HEK293 (cell line): ENCODE results near the gene ADK.
"Not testable (repeated sequence)": the region's sequence is repeated elsewhere in the genome, so short reads cannot be mapped to it uniquely, and the experiment has no call there.

Experiments
- CTCF ChIA-PET: fragments of 350-600 bp; formaldehyde crosslinking; extraction: SDS; loops from one replicate; lab custom pipeline; 2021; ENCODE audit warnings: antibody characterized with exemption; lab: Yijun Ruan, JAX
- POLR2A ChIA-PET: fragments of 300-600 bp; formaldehyde crosslinking; extraction: SDS; loops from one replicate; lab custom pipeline; 2020; ENCODE audit warnings: antibody characterized with exemption, inconsistent platforms; lab: Yijun Ruan, JAX
- H3K27ac ChIP-seq: fragments of 200-500 bp; sonication (Bioruptor generic); 2 replicates; pipeline ENCODE4 v1.5.1; 2014; ENCODE audit warnings: low read depth, low read length, control low read depth, inconsistent platforms; ENCODE audit errors: extremely low read depth
- H3K36me3 ChIP-seq, 2 experiments: fragments of 200-500 bp in 1 of 2; sonication (Bioruptor generic) in 1 of 2; 1 replicate in 1 of 2; 2 replicates in 1 of 2; pipeline ENCODE4 v1.5.1; 2014 to 2017; ENCODE audit warnings: inconsistent platforms in 2 of 2, low read length in 2 of 2; ENCODE audit not compliant: control insufficient read depth in 2 of 2, insufficient read depth in 1 of 2
- H3K4me1 ChIP-seq: fragments of 200-500 bp; sonication (Bioruptor generic); 2 replicates; pipeline ENCODE4 v1.5.1; 2014; ENCODE audit warnings: mild to moderate bottlenecking, low read length, inconsistent platforms; ENCODE audit not compliant: control insufficient read depth, insufficient read depth
- H3K4me3 ChIP-seq: 2 replicates; pipeline ENCODE4 v1.5.1; 2011; ENCODE audit warnings: low read depth, mild to moderate bottlenecking, control low read depth, low read length, moderate library complexity
- H3K9me3 ChIP-seq: fragments of 200-500 bp; sonication (Bioruptor generic); 2 replicates; pipeline ENCODE4 v1.5.1; 2014; ENCODE audit warnings: low read depth, low read length, inconsistent platforms; ENCODE audit not compliant: control insufficient read depth, insufficient read depth
- FEZF1 ChIP-seq: fragments of 450-650 bp; formaldehyde crosslinking; IDR thresholded peaks from 2 replicates; pipeline ENCODE4 v1.5.1; 2016; ENCODE audit warnings: missing biosample characterization, missing genetic modification characterization
- KLF17 ChIP-seq: fragments of 450-650 bp; formaldehyde crosslinking; IDR thresholded peaks from 2 replicates; pipeline ENCODE4 v1.5.1; 2016; ENCODE audit warnings: missing biosample characterization, missing genetic modification characterization
- KLF9 ChIP-seq: fragments of 450-650 bp; formaldehyde crosslinking; IDR thresholded peaks from 2 replicates; pipeline ENCODE4 v1.5.1; 2016; ENCODE audit warnings: missing biosample characterization, missing genetic modification characterization, low read depth
- PRDM1 ChIP-seq: fragments of 450-650 bp; formaldehyde crosslinking; IDR thresholded peaks from 2 replicates; pipeline ENCODE4; 2016; ENCODE audit warnings: missing biosample characterization, missing genetic modification characterization
- ZBTB26 ChIP-seq: fragments of 450-650 bp; formaldehyde crosslinking; optimal IDR thresholded peaks from 2 replicates; pipeline ENCODE3; 2016; ENCODE audit warnings: missing biosample characterization, mild to moderate bottlenecking, missing genetic modification characterization
- ZNF121 ChIP-seq: fragments of 450-650 bp; formaldehyde crosslinking; IDR thresholded peaks from 2 replicates; pipeline ENCODE4 v1.5.1; 2016; ENCODE audit warnings: missing biosample characterization, missing genetic modification characterization
- ZNF146 ChIP-seq: fragments of 450-650 bp; formaldehyde crosslinking; IDR thresholded peaks from 2 replicates; pipeline ENCODE4 v1.5.1; 2016; ENCODE audit warnings: missing biosample characterization, missing genetic modification characterization
- ZNF239 ChIP-seq: fragments of 450-650 bp; formaldehyde crosslinking; IDR thresholded peaks from 2 replicates; pipeline ENCODE4 v1.5.1; 2016; ENCODE audit warnings: missing biosample characterization, missing genetic modification characterization
- ZNF580 ChIP-seq: fragments of 450-650 bp; formaldehyde crosslinking; IDR thresholded peaks from 2 replicates; pipeline ENCODE4 v1.5.1; 2016; ENCODE audit warnings: missing biosample characterization, missing genetic modification characterization
- ZNF600 ChIP-seq: fragments of 450-650 bp; formaldehyde crosslinking; IDR thresholded peaks from 2 replicates; pipeline ENCODE4 v1.5.1; 2016; ENCODE audit warnings: missing biosample characterization, missing genetic modification characterization
- ZNF654 ChIP-seq: fragments of 450-650 bp; formaldehyde crosslinking; IDR thresholded peaks from 2 replicates; pipeline ENCODE4 v1.5.1; 2016; ENCODE audit warnings: low read depth, missing biosample characterization, missing genetic modification characterization
- ZNF658 ChIP-seq: fragments of 450-650 bp; formaldehyde crosslinking; IDR thresholded peaks from 2 replicates; pipeline ENCODE4; 2016; ENCODE audit warnings: missing biosample characterization, missing genetic modification characterization
- ZNF76 ChIP-seq: fragments of 450-650 bp; formaldehyde crosslinking; IDR thresholded peaks from 2 replicates; pipeline ENCODE4; 2016; ENCODE audit warnings: low read depth, missing biosample characterization, missing genetic modification characterization, borderline replicate concordance
- ZNF830 ChIP-seq: fragments of 450-650 bp; IDR thresholded peaks from 2 replicates; pipeline ENCODE4 v1.5.0; 2018; ENCODE audit warnings: missing biosample characterization, missing genetic modification characterization, low read depth, mild to moderate bottlenecking, moderate library complexity

Gene ADK

DNA sequence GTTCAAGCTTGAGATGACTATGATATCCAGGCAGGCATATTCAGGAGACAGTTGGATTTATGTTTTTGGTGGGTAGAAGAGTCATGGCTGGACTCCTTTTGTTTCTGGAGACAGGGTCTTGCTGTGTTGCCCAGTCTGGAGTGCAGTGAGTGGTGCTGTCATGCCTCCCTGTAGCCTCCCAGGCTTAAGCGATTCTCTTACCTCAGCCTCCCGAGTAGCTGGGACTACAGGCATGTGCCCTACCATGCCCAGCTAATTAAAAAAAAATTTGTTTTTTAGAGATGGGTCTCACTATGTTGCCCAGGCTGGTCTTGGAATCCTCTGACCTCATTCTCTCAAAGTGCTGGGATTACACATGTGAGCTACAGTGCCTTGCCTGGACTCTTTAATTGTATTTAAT is 62.0 kb downstream of the ADK start:
- ChIA-PET CTCF (interaction anchor here (0.6 to 2.6 kb wide), 31 partner anchors 10 to 454 kb away, joined by 3 to 15 read pairs (median 4); partner anchors contain the start of genes ADK and AP3M1), POLR2A (interaction anchor here (1.4 kb wide), 1 partner anchor 62 kb away, joined by 4 read pairs; the partner anchor contains the start of genes ADK and AP3M1)
- Histone ChIP-seq H3K4me3 (no peak overlapping the region), H3K36me3 (no peaks in the 10 kb centered on the region), H3K9me3 (no peaks in the 10 kb centered on the region), H3K27ac (no peak overlapping the region), H3K4me1 (no peaks in the 10 kb centered on the region)
- TF ChIP-seq ZNF76 (no peak), ZNF121 (peak; percentile 97)

- no peak overlapping the region for H3K27ac ChIP-seq
- H3K36me3 ChIP-seq, result no peaks in the 10 kb centered on the region
- ChIA-PET POLR2A (interaction anchor here (1.4 kb wide), 1 partner anchor 63 kb away, joined by 4 read pairs; the partner anchor contains the start of genes ADK and AP3M1), CTCF (interaction anchor here (0.5 to 2.6 kb wide), 36 partner anchors 10 to 455 kb away, joined by 3 to 15 read pairs (median 4); partner anchors contain the start of genes ADK and AP3M1)
- no peaks in the 10 kb centered on the region for H3K9me3 ChIP-seq
- no peaks in the 10 kb centered on the region for H3K4me1 ChIP-seq
- no peak overlapping the region for H3K4me3 ChIP-seq
- no peak for TF ChIP-seq ZNF830 (tag by site-specific recombination)
- 0 out of 2 replicates have a peak, but pooled peaks have one; percentile 4 for TF ChIP-seq ZNF654 (tag by site-specific recombination)
- no peak for TF ChIP-seq ZNF658 (tag by site-specific recombination)
- TF ChIP-seq PRDM1 (tag by site-specific recombination), result peak; percentile 82
These were observed 62.6 kb downstream of the ADK start for GRCh38 chr10:74213571-74214162.

DNA sequence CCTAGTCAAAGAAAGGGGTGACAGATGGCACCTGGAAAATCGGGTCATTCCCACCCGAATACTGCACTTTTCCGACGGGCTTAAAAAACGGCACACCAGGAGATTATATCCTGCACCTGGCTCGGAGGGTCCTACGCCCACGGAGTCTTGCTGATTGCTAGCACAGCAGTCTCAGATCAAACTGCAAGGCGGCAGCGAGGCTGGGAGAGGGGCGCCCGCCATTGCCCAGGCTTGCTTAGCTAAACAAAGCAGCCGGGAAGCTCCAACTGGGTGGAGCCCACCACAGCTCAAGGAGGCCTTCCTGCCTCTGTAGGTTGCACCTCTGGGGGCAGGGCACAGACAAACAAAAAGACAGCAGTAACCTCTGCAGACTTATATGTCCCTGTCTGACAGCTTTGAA is 66.1 kb downstream of the ADK start:
- POLR2A ChIA-PET, H3K27ac ChIP-seq, H3K36me3 ChIP-seq, H3K9me3 ChIP-seq, H3K4me3 ChIP-seq, H3K4me1 ChIP-seq: not testable (repeated sequence)
- CTCF ChIA-PET, result interaction anchor here (0.6 kb wide), 1 partner anchor 80 kb away, joined by 3 read pairs; no protein-coding TSS in a partner anchor

DNA sequence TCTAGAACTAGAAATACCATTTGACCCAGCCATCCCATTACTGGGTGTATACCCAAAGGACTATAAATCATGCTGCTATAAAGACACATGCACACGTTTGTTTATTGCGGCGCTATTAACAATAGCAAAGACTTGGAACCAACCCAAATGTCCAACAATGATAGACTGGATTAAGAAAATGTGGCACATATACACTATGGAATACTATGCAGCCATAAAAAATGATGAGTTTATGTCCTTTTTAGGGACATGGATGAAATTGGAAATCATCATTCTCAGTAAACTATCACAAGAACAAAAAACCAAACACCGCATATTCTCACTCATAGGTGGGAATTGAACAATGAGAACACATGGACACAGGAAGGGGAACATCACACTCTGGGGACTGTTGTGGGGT is 71.4 kb downstream of the ADK start:
- H3K4me1 ChIP-seq, H3K9me3 ChIP-seq, H3K36me3 ChIP-seq, POLR2A ChIA-PET, CTCF ChIA-PET, H3K4me3 ChIP-seq, H3K27ac ChIP-seq: not testable (repeated sequence)
- peak; percentile 93 for TF ChIP-seq ZNF146 (tag by site-specific recombination)

DNA sequence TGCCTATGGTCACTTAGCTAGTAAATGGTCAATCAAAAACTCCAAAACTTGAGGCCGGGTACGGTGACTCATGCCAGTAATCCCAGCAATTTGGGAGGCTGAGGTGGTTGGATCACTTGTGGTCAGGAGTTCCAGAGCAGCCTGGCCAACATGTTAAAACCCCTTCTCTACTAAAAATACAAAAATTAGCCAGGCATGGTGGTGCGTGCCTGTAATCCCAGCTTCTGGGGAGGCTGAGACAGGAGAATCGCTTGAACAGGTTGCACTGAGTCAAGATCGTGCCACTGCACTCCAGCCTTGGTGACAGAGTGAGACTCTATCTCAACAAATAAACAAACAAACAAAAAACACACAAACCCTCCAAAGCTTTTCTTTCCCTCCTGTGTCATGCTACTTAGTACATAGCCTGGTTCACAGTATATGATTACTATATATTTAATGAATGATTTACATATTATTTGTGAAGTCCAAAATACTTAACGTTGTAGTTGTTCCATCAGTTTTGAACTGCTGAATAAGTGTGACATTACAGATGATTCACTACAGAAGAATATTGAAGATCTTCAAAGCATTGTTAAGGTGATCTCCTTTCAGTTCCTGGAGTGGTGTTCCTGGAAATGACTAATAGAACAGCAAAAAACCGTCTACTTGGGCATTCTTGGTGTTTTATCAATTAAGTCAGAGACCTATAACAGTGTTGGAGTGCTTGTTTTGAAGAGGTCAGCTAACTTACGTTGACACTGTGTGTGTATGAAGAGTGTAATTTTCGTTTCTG is 72.9 kb downstream of the ADK start:
- Histone ChIP-seq H3K9me3 (no peaks in the 10 kb centered on the region), H3K4me1 (0 out of 2 replicates have a peak, but pooled peaks cover 3% of the 10 kb centered on the region), H3K4me3 (no peak overlapping the region), H3K27ac (no peak overlapping the region), H3K36me3 (no peaks in the 10 kb centered on the region; a peak in 1 of 3 replicates)
- TF ChIP-seq KLF9 (tag by site-specific recombination), result no peak
- TF ChIP-seq KLF17 (tag by site-specific recombination), result no peak
- no peak for TF ChIP-seq ZNF239 (tag by site-specific recombination)
- peak; percentile 68; the same call in 1 of the 2 replicates for TF ChIP-seq ZNF600 (tag by site-specific recombination)
- TF ChIP-seq ZNF658 (tag by site-specific recombination), result no peak
- no peak for TF ChIP-seq ZNF830 (tag by site-specific recombination)
- no peak for TF ChIP-seq ZNF580 (tag by site-specific recombination)
- no peak for TF ChIP-seq ZBTB26 (tag by site-specific recombination)
- TF ChIP-seq FEZF1 (tag by site-specific recombination), result no peak
- CTCF ChIA-PET, result interaction anchor here (0.6 to 1.3 kb wide), 3 partner anchors 10 to 49 kb away, joined by 3 to 7 read pairs (median 3); no protein-coding TSS in a partner anchor
- POLR2A ChIA-PET, result no interaction called here
